ENCODE data around the gene RAX. TPM values are rescaled to one million over a fixed set of nuclear protein-coding genes. Genes with fewer than 3 reads are reported as not detected.

The RAX gene
- total and polyA plus RNA-seq, 7 experiments from 2014 or later, result not detected

DNA sequence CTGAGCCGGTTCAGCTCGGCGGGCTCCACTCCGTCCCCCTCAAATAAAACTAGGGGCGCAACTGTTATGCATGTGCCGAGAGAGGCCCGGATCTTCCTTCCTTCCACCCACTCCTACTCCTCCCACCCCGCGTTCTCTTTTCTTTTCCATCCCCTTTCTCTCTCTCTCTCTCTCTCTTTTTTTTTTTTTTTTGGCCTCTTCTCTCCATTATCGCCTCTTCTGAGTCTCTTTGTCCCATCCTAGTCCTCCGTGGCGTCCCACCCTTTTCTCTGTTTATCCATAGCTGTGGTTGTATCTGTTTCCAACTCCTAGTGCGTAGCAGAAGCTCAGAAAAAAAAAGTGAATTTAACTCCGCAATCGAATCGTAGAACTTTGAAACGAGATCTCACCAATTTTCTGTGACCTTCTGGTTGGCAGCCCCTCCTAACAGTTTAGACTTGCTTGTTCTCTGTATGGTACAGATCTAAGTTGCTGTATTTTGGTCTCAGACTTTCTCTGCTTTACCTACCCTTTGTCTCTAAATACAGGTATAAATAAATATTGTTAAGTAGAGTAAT lies 3.6 kb downstream of the RAX start:
- H3K9me3 Mint-ChIP-seq, result no peaks in the 10 kb centered on the region
- intact Hi-C loops (cut with micrococcal nuclease), result loop anchor here in 1 of 2 donors (1.0 to 10.0 kb wide), 4 partner anchors 88 to 1837 kb away; partner anchors contain the start of genes CCBE1 and LMAN1
- ChIA-PET POLR2A (interaction anchor here (0.6 kb wide), 1 partner anchor 133 kb away, joined by 3 read pairs; no protein-coding TSS in a partner anchor), CTCF (interaction anchor here (0.7 kb wide), 1 partner anchor 908 kb away, joined by 5 read pairs; no protein-coding TSS in a partner anchor)
- ATAC-seq (no peak), DNase-seq (no peak)
- Histone ChIP-seq H3K4me3 (ENCODE audit: low read length) (no peak overlapping the region), H3K9me3 (ENCODE audit: control insufficient read depth in 2 of 3, low read length in 3 of 3) (no peaks in the 10 kb centered on the region), H3K27ac (ENCODE audit: low read depth, low read length) (no peak overlapping the region), H3K4me1 (ENCODE audit: control insufficient read depth in 2 of 2, insufficient read depth in 2 of 2, low read length in 2 of 2) (no peaks in the 10 kb centered on the region), H3K27me3 (ENCODE audit: control insufficient read depth in 2 of 2, insufficient read depth in 2 of 2, low read length in 2 of 2) (peaks cover 7% of the 10 kb centered on the region in 2 donors), H3K36me3 (ENCODE audit: control insufficient read depth in 2 of 3, insufficient read depth in 3 of 3, low read length in 3 of 3) (no peaks in the 10 kb centered on the region)
- no peak overlapping the region for H3K27ac Mint-ChIP-seq
- H3K27me3 Mint-ChIP-seq, result peaks cover 70 to 86% (median 73%) of the 10 kb centered on the region in 5 donors
- H3K4me1 Mint-ChIP-seq, result peaks cover 16 to 57% (median 27%) of the 10 kb centered on the region in 7 donors
- H3K4me3 Mint-ChIP-seq, result peak overlapping the region; percentile 10 to 83 (median 66)
- H3K36me3 Mint-ChIP-seq, result peaks cover 0 to 3% (median 0%) of the 10 kb centered on the region in 5 donors

DNA sequence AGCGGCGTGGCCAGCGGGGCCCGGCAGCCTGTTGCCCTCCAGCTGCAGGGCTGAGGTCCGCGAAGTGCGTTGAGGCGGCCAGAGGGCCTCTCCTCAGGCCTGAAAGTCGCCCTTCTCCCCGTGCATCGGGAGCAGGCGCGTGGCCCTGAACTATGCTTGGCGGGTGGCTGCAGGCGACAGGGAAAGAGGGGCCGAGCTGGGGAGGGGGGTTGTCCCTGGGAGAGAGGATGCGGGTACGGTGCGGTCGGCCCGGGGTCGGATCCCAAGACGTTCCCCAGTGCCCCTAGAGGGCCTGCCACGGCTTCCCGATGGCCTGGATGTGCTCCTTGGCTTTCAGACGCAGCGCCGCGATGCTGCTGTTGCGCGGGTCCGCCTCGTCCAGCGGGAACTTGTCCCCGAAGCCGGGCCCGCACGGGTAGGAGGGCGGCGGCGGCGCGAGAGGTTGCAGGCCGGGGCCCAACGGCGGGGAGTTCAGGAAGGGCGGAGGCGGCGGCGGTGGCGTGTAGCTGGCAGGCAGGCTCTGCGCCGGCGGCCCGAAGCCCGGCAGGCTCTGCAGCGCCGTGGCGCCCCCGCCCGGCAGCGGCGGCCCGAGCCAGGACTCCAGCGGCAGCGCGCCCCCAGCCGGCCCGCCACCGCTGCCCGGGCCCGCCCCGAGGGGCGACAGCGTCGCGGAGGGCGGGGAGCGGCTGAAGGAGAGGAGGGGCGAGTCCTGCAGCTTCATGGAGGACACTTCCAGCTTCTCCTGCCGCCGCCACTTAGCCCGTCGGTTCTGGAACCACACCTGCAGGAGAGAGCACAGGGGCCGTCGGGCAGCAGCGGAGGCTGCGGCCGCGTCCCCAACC lies 4.3 kb downstream of the RAX start:
- Mint-ChIP-seq H3K36me3 (no peaks in the 10 kb centered on the region), H3K4me1 (peaks cover 16 to 54% (median 27%) of the 10 kb centered on the region in 7 donors), H3K9me3 (peaks cover 0 to under 1% (median 0%) of the 10 kb centered on the region in 11 donors), H3K27me3 (peaks cover 64 to 86% (median 71%) of the 10 kb centered on the region in 5 donors), H3K27ac (no peak overlapping the region), H3K4me3 (peak overlapping the region in 7 of 10 donors; percentile 36 to 83 (median 71))
- POLR2A ChIA-PET, result interaction anchor here (0.6 kb wide), 1 partner anchor 133 kb away, joined by 3 read pairs; no protein-coding TSS in a partner anchor
- CTCF ChIA-PET, result no interaction called here
- H3K4me1 ChIP-seq (ENCODE audit: control insufficient read depth in 2 of 2, insufficient read depth in 2 of 2, low read length in 2 of 2), result no peaks in the 10 kb centered on the region
- ATAC-seq (peak; percentile 40), DNase-seq (peak in 1 of 9 donors; percentile 61)
- H3K36me3 ChIP-seq (ENCODE audit: control insufficient read depth in 2 of 3, insufficient read depth in 3 of 3, low read length in 3 of 3), result no peaks in the 10 kb centered on the region
- intact Hi-C loops (cut with micrococcal nuclease), result loop anchor here in 1 of 2 donors (1.0 to 5.0 kb wide), 2 partner anchors 88 to 185 kb away; partner anchors contain the start of gene LMAN1
- no peaks in the 10 kb centered on the region for H3K9me3 ChIP-seq (ENCODE audit: control insufficient read depth in 2 of 3, low read length in 3 of 3)
- H3K4me3 ChIP-seq (ENCODE audit: low read length), result no peak overlapping the region
- H3K27ac ChIP-seq (ENCODE audit: low read depth, low read length), result no peak overlapping the region
- peaks cover 7% of the 10 kb centered on the region in 2 donors for H3K27me3 ChIP-seq (ENCODE audit: control insufficient read depth in 2 of 2, insufficient read depth in 2 of 2, low read length in 2 of 2)

DNA sequence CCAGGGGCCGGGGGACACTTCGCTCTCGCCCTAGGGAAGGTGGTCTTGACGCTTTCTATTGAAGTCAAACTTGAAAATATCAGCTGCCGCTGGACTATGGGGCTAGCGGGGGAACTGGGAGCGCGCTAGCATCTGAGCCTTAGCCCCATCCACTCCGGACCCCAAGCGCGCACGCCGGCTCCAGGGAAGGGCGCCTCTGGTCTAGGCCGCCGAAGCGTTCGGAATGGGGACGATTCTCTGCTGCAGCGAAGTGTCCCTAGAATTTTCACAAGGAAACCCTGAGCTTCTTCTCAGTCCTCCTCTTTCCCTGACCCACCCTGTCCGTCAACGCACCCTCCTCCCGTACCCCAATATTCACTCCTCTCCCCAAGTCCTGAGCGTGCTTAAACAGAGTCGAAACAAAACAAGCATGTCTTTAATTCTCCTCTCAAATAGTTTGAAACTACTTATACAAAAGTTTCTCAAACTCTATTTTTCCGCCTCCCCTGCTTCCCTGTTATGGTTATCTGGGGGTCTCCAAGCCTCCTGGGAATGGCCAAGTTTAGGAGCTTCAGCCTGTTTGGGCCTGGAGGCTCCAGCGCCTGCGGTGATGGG lies 5.0 kb downstream of the RAX start:
- peak overlapping the region in 7 of 10 donors; percentile 21 to 83 (median 46) for H3K4me3 Mint-ChIP-seq
- ATAC-seq (no peak), DNase-seq (no peak)
- peaks cover 0 to 7% (median 0%) of the 10 kb centered on the region in 11 donors for H3K9me3 Mint-ChIP-seq
- Histone ChIP-seq H3K27ac (ENCODE audit: low read depth, low read length) (no peak overlapping the region), H3K27me3 (ENCODE audit: control insufficient read depth in 2 of 2, insufficient read depth in 2 of 2, low read length in 2 of 2) (peaks cover 7% of the 10 kb centered on the region in 2 donors), H3K36me3 (ENCODE audit: control insufficient read depth in 2 of 3, insufficient read depth in 3 of 3, low read length in 3 of 3) (no peaks in the 10 kb centered on the region), H3K4me3 (ENCODE audit: low read length) (no peak overlapping the region), H3K4me1 (ENCODE audit: control insufficient read depth in 2 of 2, insufficient read depth in 2 of 2, low read length in 2 of 2) (no peaks in the 10 kb centered on the region), H3K9me3 (ENCODE audit: control insufficient read depth in 2 of 3, low read length in 3 of 3) (no peaks in the 10 kb centered on the region)
- no peak overlapping the region for H3K27ac Mint-ChIP-seq
- intact Hi-C loops (cut with micrococcal nuclease), result loop anchor here in 1 of 2 donors (5.0 kb wide), 1 partner anchor 89 kb away; the partner anchor contains the start of gene LMAN1
- peaks cover 65 to 87% (median 72%) of the 10 kb centered on the region in 5 donors for H3K27me3 Mint-ChIP-seq
- H3K36me3 Mint-ChIP-seq, result no peaks in the 10 kb centered on the region
- POLR2A ChIA-PET, result no interaction called here
- peaks cover 11 to 52% (median 24%) of the 10 kb centered on the region in 7 donors for H3K4me1 Mint-ChIP-seq
- CTCF ChIA-PET, result interaction anchor here (0.6 kb wide), 1 partner anchor 60 kb away, joined by 3 read pairs; no protein-coding TSS in a partner anchor

DNA sequence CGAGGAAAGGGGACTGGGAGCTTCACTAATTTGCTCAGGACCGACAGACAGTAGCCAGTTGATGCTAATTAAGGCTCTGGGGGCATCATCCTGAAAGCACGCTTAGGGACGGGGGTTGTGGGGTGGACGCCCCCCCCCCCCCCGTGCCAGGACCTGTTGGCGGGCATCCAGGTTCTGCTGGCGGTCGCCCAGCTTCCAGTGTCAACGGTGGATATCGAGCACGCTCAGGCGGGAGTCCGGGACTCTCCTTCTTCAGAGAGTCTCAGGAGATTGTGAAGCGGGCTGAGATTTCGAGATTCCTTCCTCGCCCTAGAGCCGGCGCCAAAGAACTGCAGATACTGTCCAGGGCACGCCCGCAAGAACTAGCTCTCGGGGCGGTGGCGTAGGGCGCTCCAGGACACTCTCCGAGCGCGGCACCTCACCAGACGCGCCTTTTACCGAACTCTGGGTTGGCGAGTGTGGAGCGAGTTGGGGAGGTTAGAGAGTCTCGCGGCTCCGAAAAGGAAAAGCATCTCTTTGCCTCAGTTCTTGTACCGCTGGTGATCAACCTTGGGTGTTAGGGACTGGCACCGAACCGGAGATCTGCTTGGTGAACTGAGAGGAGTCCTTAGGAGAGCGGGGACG lies 5.6 kb downstream of the RAX start:
- peaks cover 7% of the 10 kb centered on the region in 2 donors for H3K27me3 ChIP-seq (ENCODE audit: control insufficient read depth in 2 of 2, insufficient read depth in 2 of 2, low read length in 2 of 2)
- no peak overlapping the region for H3K27ac ChIP-seq (ENCODE audit: low read depth, low read length)
- Mint-ChIP-seq H3K4me3 (peak overlapping the region in 5 of 10 donors; percentile 34 to 83 (median 45)), H3K27me3 (peaks cover 71 to 93% (median 78%) of the 10 kb centered on the region in 5 donors), H3K4me1 (peaks cover 11 to 52% (median 24%) of the 10 kb centered on the region in 7 donors), H3K36me3 (no peaks in the 10 kb centered on the region), H3K27ac (no peak overlapping the region), H3K9me3 (peaks cover 0 to 11% (median 0%) of the 10 kb centered on the region in 11 donors)
- no peaks in the 10 kb centered on the region for H3K9me3 ChIP-seq (ENCODE audit: control insufficient read depth in 2 of 3, low read length in 3 of 3)
- DNase-seq (no peak), ATAC-seq (no peak)
- no peaks in the 10 kb centered on the region for H3K36me3 ChIP-seq (ENCODE audit: control insufficient read depth in 2 of 3, insufficient read depth in 3 of 3, low read length in 3 of 3)
- CTCF ChIA-PET, result interaction anchor here (0.6 kb wide), 1 partner anchor 59 kb away, joined by 3 read pairs; no protein-coding TSS in a partner anchor
- intact Hi-C loops (cut with micrococcal nuclease), result loop anchor here in 1 of 2 donors (5.0 kb wide), 1 partner anchor 90 kb away; the partner anchor contains the start of gene LMAN1
- H3K4me3 ChIP-seq (ENCODE audit: low read length), result no peak overlapping the region
- H3K4me1 ChIP-seq (ENCODE audit: control insufficient read depth in 2 of 2, insufficient read depth in 2 of 2, low read length in 2 of 2), result no peaks in the 10 kb centered on the region
- POLR2A ChIA-PET, result no interaction called here

DNA sequence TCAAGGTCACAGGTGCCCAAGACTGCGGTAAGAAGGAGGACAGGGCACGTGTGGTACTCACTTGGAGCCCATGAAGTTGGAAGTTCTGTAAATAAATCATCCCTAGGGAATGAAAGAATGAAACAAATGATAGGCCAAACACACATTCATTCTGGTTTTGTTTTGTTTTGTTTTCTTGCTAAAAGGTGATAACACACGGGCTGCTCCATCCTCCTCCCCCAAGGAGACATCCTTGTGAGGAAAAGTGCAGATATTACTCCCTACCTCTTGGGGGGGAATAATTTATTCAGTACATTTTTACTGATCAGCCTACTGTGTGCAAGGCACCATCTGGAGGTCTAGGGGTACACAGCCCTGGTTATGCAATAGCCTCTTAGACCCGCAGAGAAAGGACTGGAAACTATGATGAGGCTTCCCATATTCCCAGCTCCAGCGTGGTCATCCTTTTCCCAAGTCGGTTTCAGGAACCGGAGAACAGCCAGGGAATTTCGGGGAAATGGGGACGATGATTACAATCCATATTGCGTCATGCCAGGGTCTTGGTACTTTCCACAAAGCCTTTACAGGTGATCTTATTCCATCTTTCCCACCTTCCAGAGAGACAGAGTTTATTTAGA lies 6.3 kb downstream of the RAX start:
- peak overlapping the region in 3 of 10 donors; percentile 4 to 83 (median 47) for H3K4me3 Mint-ChIP-seq
- peaks cover 7% of the 10 kb centered on the region in 2 donors for H3K27me3 ChIP-seq (ENCODE audit: control insufficient read depth in 2 of 2, insufficient read depth in 2 of 2, low read length in 2 of 2)
- peaks cover 74 to 96% (median 79%) of the 10 kb centered on the region in 5 donors for H3K27me3 Mint-ChIP-seq
- H3K36me3 Mint-ChIP-seq, result no peaks in the 10 kb centered on the region
- no peak overlapping the region for H3K4me3 ChIP-seq (ENCODE audit: low read length)
- no peak for ATAC-seq
- CTCF ChIA-PET, result no interaction called here
- no peaks in the 10 kb centered on the region for H3K4me1 ChIP-seq (ENCODE audit: control insufficient read depth in 2 of 2, insufficient read depth in 2 of 2, low read length in 2 of 2)
- POLR2A ChIA-PET, result no interaction called here
- H3K4me1 Mint-ChIP-seq, result peaks cover 11 to 52% (median 24%) of the 10 kb centered on the region in 7 donors
- no peaks in the 10 kb centered on the region for H3K9me3 ChIP-seq (ENCODE audit: control insufficient read depth in 2 of 3, low read length in 3 of 3)
- H3K27ac ChIP-seq (ENCODE audit: low read depth, low read length), result no peak overlapping the region
- no peaks in the 10 kb centered on the region for H3K36me3 ChIP-seq (ENCODE audit: control insufficient read depth in 2 of 3, insufficient read depth in 3 of 3, low read length in 3 of 3)
- intact Hi-C loops (cut with micrococcal nuclease), result loop anchor here in 1 of 2 donors (5.0 kb wide), 1 partner anchor 90 kb away; the partner anchor contains the start of gene LMAN1
- peaks cover 0 to 12% (median 2%) of the 10 kb centered on the region in 11 donors for H3K9me3 Mint-ChIP-seq
- DNase-seq, result no peak
- H3K27ac Mint-ChIP-seq, result no peak overlapping the region
